Retina (tissue), 1 donor: ENCODE measurements around the gene SLC30A1.
"Not testable (repeated sequence)": the region's sequence is repeated elsewhere in the genome, so short reads cannot be mapped to it uniquely, and the experiment has no call there.

ENCODE experiments used
- DNase-seq: peaks from one replicate; pipeline ENCODE4 v3.0.0-alpha.2; 2016

SLC30A1 gene

GRCh38 chr1:211541720-211542477 lies 37.1 kb downstream of the SLC30A1 start:
- no peak for DNase-seq

GRCh38 chr1:211541278-211541677 lies 37.7 kb downstream of the SLC30A1 start:
- DNase-seq, result no peak

GRCh38 chr1:211540824-211541223 lies 38.1 kb downstream of the SLC30A1 start:
- DNase-seq, result not testable (repeated sequence)

GRCh38 chr1:211538287-211538686 lies 40.7 kb downstream of the SLC30A1 start:
- no peak for DNase-seq

- no peak for DNase-seq
These were observed 41.7 kb downstream of the SLC30A1 start for GRCh38 chr1:211537253-211537652.

GRCh38 chr1:211536606-211537005 lies 42.4 kb downstream of the SLC30A1 start:
- DNase-seq, result no peak

- DNase-seq, result no peak
These were observed 43.6 kb downstream of the SLC30A1 start for GRCh38 chr1:211535346-211535745.

GRCh38 chr1:211534545-211535291 lies 44.2 kb downstream of the SLC30A1 start:
- no peak for DNase-seq

GRCh38 chr1:211532088-211532444 lies 46.9 kb downstream of the SLC30A1 start:
- no peak for DNase-seq

- no peak for DNase-seq
These were observed 47.5 kb downstream of the SLC30A1 start for GRCh38 chr1:211531194-211532087.

- no peak for DNase-seq
These were observed 48.9 kb downstream of the SLC30A1 start for GRCh38 chr1:211530102-211530501.

- DNase-seq, result no peak
These were observed 49.5 kb downstream of the SLC30A1 start for GRCh38 chr1:211529453-211529852.

- no peak for DNase-seq
These were observed 50.0 kb downstream of the SLC30A1 start for GRCh38 chr1:211529011-211529410.

- DNase-seq, result no peak
These were observed 51.1 kb downstream of the SLC30A1 start for GRCh38 chr1:211527888-211528287.

- DNase-seq, result no peak
These were observed 52.0 kb downstream of the SLC30A1 start for GRCh38 chr1:211527006-211527405.

- DNase-seq, result no peak
These were observed 52.9 kb downstream of the SLC30A1 start for GRCh38 chr1:211526101-211526500.

- no peak for DNase-seq
These were observed 53.8 kb downstream of the SLC30A1 start for GRCh38 chr1:211525101-211525676.

GRCh38 chr1:211524521-211524920 lies 54.4 kb downstream of the SLC30A1 start:
- DNase-seq, result no peak

- DNase-seq, result no peak
These were observed 56.2 kb downstream of the SLC30A1 start for GRCh38 chr1:211522804-211523203.
